GM19463 (cell line): ENCODE results near the gene MCOLN1.
"Not testable (repeated sequence)": the region's sequence is repeated elsewhere in the genome, so short reads cannot be mapped to it uniquely, and the experiment has no call there.

ENCODE experiments used
- ATAC-seq: cut with Tn5 transposase; IDR thresholded peaks from one replicate; pipeline ENCODE4 v1.9.1; 2021; ENCODE audit warnings: mild to moderate bottlenecking, moderate library complexity; ENCODE audit not compliant: unreplicated experiment

The MCOLN1 gene

GRCh38 chr19:7522923-7523667 is 671 bp downstream of the MCOLN1 start:
- ATAC-seq, result no peak

DNA sequence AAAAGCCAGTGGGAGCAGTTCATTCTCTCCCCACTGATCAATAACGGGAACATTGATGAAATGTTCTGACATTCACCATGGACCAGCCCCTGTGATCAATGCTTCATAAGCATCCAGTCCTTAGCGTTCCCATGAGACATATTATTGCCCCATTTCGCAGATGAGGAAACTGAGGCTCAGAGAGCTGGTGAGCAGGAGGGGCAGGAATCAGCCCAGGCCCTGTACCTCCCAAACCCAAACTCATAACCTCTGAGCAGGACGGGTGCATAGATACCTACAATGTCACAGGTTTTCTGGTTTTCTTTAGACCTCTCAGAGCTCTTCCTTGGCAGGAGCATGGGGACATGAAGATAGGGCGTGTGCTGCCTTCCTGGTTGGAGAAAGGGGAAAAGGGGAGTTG is 2.1 kb downstream of the MCOLN1 start:
- ATAC-seq, result no peak

DNA sequence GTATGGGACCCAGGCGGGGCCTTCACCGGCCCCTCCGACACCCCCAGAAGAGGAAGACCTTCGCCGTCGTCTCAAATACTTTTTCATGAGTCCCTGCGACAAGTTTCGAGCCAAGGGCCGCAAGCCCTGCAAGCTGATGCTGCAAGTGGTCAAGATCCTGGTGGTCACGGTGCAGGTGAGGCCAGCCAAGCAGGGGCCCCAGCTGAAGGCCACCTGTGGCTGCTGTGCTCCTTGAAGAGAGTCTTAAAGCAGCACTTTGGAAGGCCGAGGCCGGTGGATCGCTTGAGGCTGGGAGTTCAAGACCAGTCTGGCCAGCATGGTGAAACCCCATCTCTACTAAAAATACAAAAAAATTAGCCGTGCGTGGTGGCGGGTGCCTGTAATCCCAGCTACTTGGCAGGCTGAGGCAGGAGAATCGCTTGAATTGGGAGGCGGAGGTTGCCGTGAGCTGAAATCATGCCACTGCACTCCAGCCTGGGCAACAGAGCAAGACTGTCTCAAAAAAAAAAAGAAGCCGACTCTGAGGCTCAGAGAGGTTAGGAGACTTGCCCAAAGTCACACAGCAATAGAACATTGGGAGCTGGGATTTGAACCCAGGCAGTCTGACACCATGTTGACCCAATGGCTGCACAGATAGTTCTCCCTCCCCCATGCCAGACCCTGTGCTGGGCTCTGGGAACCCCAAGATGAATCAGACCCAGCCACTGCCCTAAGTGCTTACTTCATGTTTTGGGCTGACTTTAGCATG is 2.7 kb downstream of the MCOLN1 start:
- no peak for ATAC-seq

DNA sequence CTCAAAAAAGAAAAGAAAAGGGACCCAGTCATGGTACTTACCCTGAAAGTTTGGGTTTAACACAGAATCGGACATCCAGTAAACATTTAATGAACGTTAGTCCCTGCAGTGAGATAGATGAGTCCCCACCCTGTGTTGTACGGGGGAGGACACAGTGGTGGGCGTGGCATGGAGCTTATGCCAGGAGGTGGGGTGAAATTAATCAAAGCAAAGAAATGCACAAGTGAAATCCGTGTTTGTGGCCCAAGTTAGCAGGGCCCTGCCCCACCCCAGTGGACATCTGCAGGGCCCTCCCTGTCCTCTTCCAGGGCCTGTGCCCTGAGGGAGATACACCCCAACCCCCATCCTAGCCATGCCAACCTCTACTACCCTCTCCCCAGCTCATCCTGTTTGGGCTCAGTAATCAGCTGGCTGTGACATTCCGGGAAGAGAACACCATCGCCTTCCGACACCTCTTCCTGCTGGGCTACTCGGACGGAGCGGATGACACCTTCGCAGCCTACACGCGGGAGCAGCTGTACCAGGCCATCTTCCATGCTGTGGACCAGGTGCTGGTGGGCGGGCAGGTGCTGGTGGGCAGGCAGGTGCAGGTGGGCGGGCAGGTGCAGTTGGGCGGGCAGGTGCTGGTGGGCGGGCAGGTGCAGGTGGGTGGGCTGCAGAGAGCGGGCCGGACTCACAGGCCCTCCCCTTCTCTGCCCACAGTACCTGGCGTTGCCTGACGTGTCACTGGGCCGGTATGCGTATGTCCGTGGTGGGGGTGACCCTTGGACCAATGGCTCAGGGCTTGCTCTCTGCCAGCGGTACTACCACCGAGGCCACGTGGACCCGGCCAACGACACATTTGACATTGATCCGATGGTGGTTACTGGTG is 3.9 kb downstream of the MCOLN1 start:
- no peak for ATAC-seq

DNA sequence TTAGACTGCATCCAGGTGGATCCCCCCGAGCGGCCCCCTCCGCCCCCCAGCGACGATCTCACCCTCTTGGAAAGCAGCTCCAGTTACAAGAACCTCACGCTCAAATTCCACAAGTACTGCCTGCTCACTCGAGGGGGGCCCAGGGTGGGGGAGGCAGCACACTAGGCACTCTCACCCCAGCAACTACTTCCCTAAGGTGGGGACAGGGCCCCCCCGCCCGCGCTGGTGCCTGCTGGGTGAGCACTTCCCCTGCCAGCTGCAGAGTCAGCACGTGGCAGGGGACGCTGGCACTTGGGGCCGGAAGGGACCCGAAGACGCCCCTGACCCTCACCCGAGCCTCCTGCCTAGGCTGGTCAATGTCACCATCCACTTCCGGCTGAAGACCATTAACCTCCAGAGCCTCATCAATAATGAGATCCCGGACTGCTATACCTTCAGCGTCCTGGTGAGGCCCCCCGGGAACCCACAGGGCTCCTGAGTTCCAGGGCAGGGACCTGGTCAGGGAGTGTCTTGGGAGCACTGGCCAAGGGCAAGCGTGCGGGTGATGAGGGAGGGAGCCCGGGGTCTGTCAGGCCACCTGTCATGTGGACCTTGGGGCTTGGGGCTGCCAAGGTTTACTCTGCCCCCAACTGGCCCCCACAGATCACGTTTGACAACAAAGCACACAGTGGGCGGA is 5.2 kb downstream of the MCOLN1 start:
- no peak for ATAC-seq

- no peak for ATAC-seq
Observed at GRCh38 chr19:7528192-7528519, 5.7 kb downstream of the MCOLN1 start.

DNA sequence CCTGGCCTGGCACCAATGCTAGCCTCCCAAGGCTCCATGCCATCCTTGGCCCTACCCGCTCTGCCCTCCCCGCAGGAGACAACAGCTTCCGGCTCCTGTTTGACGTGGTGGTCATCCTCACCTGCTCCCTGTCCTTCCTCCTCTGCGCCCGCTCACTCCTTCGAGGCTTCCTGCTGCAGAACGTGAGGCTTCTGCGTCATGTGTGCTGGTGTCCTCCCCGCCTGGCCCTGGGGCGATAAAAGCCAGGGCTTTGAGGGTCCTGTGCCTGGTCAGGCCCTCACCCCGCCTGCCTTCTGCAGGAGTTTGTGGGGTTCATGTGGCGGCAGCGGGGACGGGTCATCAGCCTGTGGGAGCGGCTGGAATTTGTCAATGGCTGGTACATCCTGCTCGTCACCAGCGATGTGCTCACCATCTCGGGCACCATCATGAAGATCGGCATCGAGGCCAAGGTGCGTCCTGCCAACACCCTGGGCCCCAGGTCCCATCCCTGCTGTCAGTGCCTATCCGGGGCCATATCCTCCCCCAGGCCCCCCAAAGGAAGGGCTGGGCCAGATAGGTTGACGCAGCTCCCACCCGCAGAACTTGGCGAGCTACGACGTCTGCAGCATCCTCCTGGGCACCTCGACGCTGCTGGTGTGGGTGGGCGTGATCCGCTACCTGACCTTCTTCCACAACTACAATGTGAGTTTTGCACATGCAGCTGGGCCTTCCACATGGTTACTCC is 6.3 kb downstream of the MCOLN1 start:
- ATAC-seq, result no peak

- no peak for ATAC-seq
Observed at GRCh38 chr19:7529246-7529600, 6.8 kb downstream of the MCOLN1 start.

GRCh38 chr19:7529610-7530490 is 7.4 kb downstream of the MCOLN1 start:
- no peak for ATAC-seq

DNA sequence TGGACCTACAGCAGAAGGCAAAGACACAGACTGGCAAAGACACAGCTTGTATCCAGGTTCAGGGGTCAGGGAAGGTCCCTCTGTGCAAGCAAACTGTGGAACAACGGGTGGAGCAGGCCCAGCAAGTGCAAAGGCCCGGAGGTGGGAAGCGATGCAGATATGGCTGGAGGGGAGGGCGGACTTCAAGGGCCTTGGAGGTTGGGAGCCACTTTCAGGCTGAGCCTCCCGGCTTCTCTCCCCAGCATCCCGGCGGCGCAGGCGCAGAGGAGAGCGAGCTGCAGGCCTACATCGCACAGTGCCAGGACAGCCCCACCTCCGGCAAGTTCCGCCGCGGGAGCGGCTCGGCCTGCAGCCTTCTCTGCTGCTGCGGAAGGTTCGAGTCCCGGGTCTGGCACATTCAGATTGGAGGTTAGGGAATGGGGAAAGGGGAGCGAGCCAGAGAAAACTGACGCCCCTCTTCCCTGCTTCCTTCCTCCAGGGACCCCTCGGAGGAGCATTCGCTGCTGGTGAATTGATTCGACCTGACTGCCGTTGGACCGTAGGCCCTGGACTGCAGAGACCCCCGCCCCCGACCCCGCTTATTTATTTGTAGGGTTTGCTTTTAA is 11.0 kb downstream of the MCOLN1 start:
- no peak for ATAC-seq

- ATAC-seq, result peak; percentile 35
Observed at GRCh38 chr19:7533925-7534480, 11.6 kb downstream of the MCOLN1 start.

DNA sequence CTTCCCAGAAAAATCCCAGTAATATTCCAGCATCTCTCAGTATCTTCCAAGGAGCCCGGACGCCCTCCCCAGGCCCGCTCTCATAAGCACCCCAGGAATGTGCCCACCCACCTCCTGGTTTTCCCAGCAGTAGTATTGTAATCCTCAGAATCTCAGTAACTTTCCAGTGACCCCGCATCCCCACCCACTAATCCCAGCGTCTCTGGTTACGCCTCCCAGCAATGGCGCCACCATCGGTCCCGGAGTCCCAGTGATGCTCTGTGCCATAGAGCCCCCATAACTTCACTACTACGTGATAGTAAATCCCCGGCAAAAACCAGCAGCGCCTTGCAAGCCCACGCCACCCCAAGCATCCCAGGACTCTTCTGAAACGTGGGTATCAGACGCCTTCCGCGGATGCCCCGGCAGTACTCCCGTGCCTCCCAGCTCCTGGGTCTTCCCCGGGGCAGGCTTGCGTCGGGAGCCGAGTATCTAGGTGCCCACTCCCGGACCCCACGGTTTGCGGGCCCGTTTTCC is 12.2 kb downstream of the MCOLN1 start:
- ATAC-seq, result peak; percentile 4

GRCh38 chr19:7535047-7535997 is 12.9 kb downstream of the MCOLN1 start, which contains the start of gene PNPLA6:
Gene PNPLA6 (plus strand): TSS chr19:7535717. CDS start chr19:7535789, 72 bp downstream.
- peak; percentile 75 for ATAC-seq

DNA sequence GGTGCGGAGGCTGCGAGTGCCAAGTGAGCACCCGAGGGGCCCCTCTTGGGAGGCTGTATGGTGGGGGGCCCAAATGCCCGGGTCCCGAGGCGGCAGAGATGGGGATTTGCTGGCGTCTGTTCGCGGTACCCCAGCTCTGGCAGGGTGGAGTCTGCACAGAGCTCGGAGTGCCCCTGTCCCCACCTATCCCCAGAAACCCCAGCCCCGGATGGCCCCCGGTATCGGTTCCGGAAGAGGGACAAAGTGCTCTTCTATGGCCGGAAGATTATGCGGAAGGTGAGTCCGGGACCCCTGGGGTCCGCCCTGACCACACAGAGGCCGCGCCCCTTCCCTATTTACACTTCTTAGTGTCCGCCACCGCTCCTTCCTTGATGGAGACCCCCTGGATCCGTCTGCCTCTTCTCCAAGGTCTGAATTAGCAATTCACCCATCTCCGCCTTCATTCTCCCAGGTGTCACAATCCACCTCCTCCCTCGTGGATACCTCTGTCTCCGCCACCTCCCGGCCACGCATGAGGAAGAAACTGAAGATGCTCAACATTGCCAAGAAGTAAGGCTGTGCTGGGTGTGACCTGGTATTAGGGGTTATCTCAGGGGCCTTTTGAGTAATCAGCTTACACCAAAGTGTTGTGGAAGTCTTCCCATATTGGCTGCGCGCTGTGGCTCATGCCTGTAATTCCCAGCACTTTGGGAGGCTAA is 13.7 kb downstream of the MCOLN1 start:
- ATAC-seq, result no peak

- ATAC-seq, result not testable (repeated sequence)
Observed at GRCh38 chr19:7538990-7539389, 16.6 kb downstream of the MCOLN1 start.

GRCh38 chr19:7539827-7540425 is 17.5 kb downstream of the MCOLN1 start:
- no peak for ATAC-seq
